GM21825 (cell line): Measurements from ENCODE around the gene VAPA.

Experiments used
- ATAC-seq: cut with Tn5 transposase; IDR thresholded peaks from one replicate; pipeline ENCODE4 v1.9.1; 2021; ENCODE audit warnings: mild to moderate bottlenecking, moderate library complexity; ENCODE audit not compliant: unreplicated experiment

Gene VAPA

DNA sequence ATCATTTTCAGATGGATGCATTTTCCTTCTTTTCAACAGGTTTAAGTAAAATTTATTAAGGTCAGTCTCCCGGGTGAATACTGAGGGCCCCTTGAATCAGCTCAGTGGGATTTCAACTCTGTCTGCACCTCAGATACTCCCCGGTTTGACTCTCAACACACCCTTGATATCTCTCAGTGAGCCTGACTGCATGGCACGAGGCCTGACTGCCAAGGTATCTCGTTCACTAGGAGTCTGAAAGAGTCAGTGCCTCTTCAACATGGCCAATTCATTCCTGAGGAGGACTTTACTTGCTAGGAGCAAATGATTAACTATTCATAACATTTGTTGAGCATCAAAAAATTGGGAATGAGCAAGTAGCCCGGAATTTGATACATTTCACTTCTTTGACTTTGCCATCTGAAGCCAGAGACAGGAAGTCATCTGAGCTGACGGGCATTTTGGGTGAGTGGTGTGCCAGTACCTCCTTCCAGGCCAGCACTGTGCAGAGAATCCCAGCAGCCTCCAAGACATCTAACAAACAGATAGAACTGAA lies 81.0 kb downstream of the VAPA start:
- ATAC-seq = no peak

DNA sequence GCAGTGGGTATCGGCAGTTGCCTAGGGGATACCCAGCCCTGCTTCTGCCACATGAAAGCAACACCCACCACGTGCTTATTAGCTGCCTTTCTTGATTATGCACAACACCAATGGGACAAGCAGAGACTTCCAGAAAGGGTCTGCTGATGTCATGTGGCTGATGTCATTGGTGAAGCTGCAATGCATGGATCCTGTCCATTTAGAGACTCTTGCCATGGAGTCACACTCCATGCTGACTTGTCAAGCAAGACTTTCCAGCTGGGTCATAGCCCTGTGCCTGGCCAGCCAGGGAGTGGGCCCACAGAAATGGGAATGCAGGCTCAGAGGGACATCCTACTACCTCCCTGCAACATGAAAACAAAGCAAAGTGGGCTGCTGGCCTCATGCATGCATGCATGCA lies 81.8 kb downstream of the VAPA start:
- no peak for ATAC-seq

DNA sequence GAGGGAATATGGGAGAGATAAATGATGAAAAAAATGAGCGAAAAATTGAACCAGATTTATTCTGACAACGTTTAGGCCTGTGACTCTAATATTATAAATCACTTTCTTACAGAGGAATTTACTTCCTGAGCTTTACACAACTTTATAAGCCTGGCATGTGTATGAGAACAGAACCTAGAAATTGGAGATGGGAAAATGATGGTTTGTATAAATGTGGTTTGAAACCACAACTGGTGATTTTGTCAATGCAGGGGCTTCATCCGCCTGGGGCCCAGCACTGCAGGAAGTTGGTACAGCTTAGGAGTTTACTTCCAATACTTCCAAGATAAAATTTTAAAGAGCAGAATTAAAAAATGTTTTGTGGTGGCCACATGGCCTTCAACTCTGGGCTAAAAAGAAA lies 82.3 kb downstream of the VAPA start:
- no peak for ATAC-seq

DNA sequence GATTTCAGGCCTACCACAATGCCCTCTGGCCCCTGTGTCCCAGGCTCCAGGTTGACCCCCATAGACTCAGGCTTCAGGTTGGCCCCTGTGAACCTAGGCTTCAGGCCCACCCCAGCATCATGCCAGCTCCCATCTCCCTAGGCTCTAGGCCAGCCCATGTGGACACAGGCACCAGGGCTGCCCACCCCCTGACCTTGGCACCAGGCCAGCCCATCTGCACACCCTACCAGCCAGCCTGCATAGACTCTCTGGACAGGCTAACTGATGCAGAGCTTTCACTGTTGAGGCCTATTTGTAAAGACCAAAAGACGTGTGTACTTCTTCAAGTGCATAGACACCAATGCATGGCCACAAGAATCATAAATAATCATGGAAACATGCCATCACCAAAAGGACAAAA lies 83.9 kb downstream of the VAPA start:
- ATAC-seq = no peak

DNA sequence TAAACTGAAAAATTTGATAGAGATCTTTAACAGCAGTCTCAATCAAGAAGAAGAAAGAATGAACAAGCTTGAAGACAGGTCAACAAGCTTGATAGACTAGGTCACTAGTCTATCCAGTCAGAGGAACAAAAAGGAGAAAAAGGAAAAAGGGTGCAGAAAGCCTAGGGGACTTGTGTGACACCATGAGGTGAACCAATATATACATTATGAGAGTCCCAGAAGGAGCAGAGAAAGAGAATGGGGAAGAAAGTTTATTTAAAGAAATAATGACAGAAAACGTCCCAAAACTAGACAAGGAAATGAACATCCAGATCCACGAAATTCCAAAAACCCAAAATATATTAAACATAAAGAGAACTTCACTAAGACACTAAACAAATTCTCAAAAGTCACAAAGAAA lies 84.5 kb downstream of the VAPA start:
- no peak for ATAC-seq

DNA sequence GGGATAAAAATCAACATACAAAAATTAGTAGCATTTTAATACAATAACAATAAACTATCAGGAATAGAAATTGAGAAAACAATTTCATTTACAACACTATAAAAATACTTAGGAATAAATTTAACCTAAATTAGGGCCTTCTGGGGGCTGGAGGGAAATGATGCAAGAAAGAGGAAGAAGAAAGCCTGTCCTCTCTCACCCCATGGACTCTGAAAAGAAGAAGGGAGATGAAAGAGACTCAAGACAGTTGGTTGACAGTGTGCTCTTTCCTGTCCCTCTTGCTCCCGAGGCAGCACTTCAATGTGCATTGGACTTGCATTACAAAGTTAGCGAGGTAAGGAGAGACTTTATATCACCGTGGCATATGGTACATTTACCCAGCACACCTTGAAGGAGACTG lies 88.5 kb downstream of the VAPA start:
- no peak for ATAC-seq

DNA sequence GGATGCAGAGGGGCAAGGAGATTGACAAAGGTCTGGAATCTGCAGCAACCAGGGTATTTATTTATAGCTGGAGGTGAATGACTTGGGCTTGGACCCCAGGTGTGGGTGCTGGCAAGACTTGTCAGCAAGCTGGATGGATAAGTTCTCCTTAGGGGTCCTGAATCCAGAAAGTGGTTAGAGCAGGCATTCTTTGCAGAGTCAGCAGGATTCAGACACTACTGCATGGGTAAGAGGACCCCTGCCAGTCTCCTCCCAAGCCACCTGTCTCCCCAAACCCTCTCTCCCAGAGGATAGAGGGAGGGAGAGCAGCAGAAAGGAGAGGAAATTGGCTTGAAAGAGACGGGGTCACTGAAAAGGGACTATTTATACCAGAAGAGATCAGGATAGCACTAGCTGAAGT lies 89.5 kb downstream of the VAPA start:
- ATAC-seq = no peak

DNA sequence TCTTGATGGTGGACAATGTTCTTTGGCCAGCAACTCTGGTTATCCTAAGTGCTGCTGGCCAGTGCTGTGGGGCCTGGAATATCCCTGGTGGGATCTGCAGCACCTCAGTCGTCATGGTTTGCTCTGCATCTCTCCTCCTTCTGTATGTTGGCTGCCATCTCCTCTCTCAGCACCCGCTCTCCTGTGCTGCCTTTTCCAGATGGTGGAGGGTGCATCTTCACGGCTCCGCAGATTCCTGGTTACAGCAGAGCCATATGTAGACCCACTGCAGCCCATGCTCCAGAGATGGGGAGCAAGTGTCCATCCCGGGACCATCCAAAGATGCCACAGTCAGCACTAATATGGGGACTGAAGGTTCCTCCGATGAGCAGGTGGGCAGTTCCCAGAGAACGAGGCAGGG lies 90.0 kb downstream of the VAPA start:
- ATAC-seq = no peak

DNA sequence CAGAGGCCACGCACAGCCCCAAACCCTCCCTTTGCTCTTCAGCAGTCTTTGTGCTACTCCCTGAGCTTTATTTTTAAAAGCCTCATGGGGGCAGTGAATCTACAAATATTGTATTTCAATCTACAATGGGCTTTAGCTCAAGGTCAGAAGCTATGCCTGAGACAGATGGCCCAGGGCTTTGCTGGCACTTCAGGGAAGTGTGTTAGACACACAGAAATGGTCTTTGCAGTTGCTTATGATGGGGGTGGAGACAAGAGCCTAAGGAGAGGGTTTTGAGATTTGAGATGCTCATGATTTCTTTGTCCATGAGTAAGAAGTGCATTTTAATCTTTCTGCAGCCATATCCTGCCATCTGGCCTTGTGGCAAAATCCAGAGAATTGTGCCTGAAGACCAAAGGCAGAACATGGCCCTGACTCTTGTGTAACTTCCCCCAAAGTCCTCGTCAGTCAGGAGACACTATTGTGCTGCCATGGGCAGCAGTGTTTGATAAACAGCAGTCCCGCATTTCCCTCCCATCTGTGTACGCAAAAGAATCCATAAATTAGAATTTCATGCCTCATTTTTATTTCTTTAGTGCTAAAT lies 92.6 kb downstream of the VAPA start:
- no peak for ATAC-seq

DNA sequence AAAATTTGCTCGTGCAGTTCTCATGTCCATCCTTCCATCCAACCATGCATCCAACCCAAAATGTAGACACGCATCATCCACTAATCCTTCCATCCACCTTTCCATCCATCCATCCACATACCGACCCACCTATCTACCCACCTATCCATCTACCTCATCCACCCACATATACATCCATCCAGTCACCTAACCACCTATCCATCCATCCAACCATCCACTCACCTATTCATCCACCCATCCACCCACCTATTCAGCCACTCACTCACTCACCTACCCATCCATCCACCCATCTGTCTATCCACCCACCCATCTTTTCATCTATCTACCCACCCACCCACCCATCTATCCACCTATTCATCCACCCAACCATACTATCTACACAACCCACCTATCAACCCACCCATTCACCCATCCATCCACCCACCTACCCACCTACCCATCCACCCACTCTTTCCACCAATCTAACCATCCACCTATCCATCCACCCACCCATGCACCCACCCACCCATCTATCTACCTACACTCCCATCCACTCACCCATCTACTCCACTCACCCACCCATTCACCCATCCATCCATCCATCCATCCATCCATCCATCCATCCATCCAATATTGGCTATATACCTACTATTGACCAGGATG lies 94.3 kb downstream of the VAPA start:
- no peak for ATAC-seq
